ENCODE results near the gene MROH8. TPM values are rescaled to one million over a fixed set of nuclear protein-coding genes. Genes with fewer than 3 reads are reported as not detected.

Gene MROH8
- total RNA-seq, 4 donors from 2014 or later = 2.2 to 18.0 (median 3.5) TPM

- Histone ChIP-seq H3K27ac (no peak overlapping the region), H3K9me3 (no peaks in the 10 kb centered on the region), H3K36me3 (peaks cover 0 to 23% (median 4%) of the 10 kb centered on the region in 4 donors), H3K27me3 (no peaks in the 10 kb centered on the region), H3K4me1 (peaks cover 4 to 11% (median 7%) of the 10 kb centered on the region in 4 donors), H3K4me3 (no peak overlapping the region)
- WGBS, 2 donors (ENCODE audit: low coverage in 1 of 2) = 95 to 98% methylated on average over 6 of the region's 7 CpGs
- no peak for DNase-seq
- TF ChIP-seq EP300 (IDR thresholded peaks at IDR 0.05; ENCODE audit: low read depth) (no peak), POLR2AphosphoS5 (IDR thresholded peaks at IDR 0.05) (no peak)
- in situ Hi-C loops (cut with MboI; ENCODE audit: low pct_ligation_motif_present in 1 of 4, low pct_unique_long_range_greater_than_20kb in 1 of 4, low sequenced_read_pairs in 3 of 4) (no loop called here), intact Hi-C loops (cut with DNase I; ENCODE audit: low total_unique reads) (no loop called here)
Measured at GRCh38 chr20:37188787-37189186, 9.4 kb upstream of the MROH8 start.

GRCh38 chr20:37185686-37186085 lies 6.3 kb upstream of the MROH8 start:
- Histone ChIP-seq H3K4me3 (no peak overlapping the region), H3K27ac (no peak overlapping the region), H3K9me3 (no peaks in the 10 kb centered on the region), H3K36me3 (peaks cover 0 to 23% (median 4%) of the 10 kb centered on the region in 4 donors), H3K4me1 (peaks cover 0 to 20% (median 5%) of the 10 kb centered on the region in 4 donors), H3K27me3 (no peaks in the 10 kb centered on the region)
- intact Hi-C loops (cut with DNase I; ENCODE audit: low total_unique reads) = no loop called here
- TF ChIP-seq CTCF (IDR thresholded peaks at IDR 0.05) (no peak), POLR2AphosphoS5 (IDR thresholded peaks at IDR 0.05) (no peak), EP300 (IDR thresholded peaks at IDR 0.05; ENCODE audit: low read depth) (no peak), POLR2A (IDR thresholded peaks at IDR 0.05) (no peak)
- in situ Hi-C loops (cut with MboI; ENCODE audit: low pct_ligation_motif_present in 1 of 4, low pct_unique_long_range_greater_than_20kb in 1 of 4, low sequenced_read_pairs in 3 of 4) = no loop called here
- WGBS, 2 donors (ENCODE audit: low coverage in 1 of 2) = 84 to 91% methylated on average over 5 of the region's 5 CpGs
- DNase-seq = peak; percentile 9

GRCh38 chr20:37179683-37180524 lies 556 bp upstream of the MROH8 start:
- Histone ChIP-seq H3K4me1 (peaks cover 0 to 33% (median 16%) of the 10 kb centered on the region in 4 donors), H3K36me3 (no peaks in the 10 kb centered on the region), H3K27ac (peak overlapping the region; percentile 95 to 99 (median 97)), H3K4me3 (peak overlapping the region; percentile 68 to 83 (median 71)), H3K27me3 (no peaks in the 10 kb centered on the region), H3K9me3 (no peaks in the 10 kb centered on the region)
- no peak for DNase-seq
- 0 to 8% methylated on average over 3 to 15 of the region's 15 CpGs for WGBS, 2 donors (ENCODE audit: low coverage in 1 of 2)
- TF ChIP-seq EP300 (IDR thresholded peaks at IDR 0.05; ENCODE audit: low read depth) = no peak
- no peak for TF ChIP-seq CTCF (IDR thresholded peaks at IDR 0.05)
- no peak for TF ChIP-seq POLR2A (IDR thresholded peaks at IDR 0.05)
- no peak for TF ChIP-seq POLR2AphosphoS5 (IDR thresholded peaks at IDR 0.05)
- in situ Hi-C loops (cut with MboI; ENCODE audit: low pct_ligation_motif_present in 1 of 4, low pct_unique_long_range_greater_than_20kb in 1 of 4, low sequenced_read_pairs in 3 of 4) = no loop called here
- intact Hi-C loops (cut with DNase I; ENCODE audit: low total_unique reads) = no loop called here

GRCh38 chr20:37172836-37173235 lies 6.5 kb downstream of the MROH8 start:
- no peak overlapping the region for H3K27ac ChIP-seq
- DNase-seq = no peak
- 90 to 94% methylated on average over 2 to 4 of the region's 4 CpGs for WGBS, 2 donors (ENCODE audit: low coverage in 1 of 2)
- H3K4me1 ChIP-seq = peaks cover 0 to 6% (median 1%) of the 10 kb centered on the region in 4 donors
- H3K36me3 ChIP-seq = no peaks in the 10 kb centered on the region
- no peak for TF ChIP-seq EP300 (IDR thresholded peaks at IDR 0.05; ENCODE audit: low read depth)
- in situ Hi-C loops (cut with MboI; ENCODE audit: low pct_ligation_motif_present in 1 of 4, low pct_unique_long_range_greater_than_20kb in 1 of 4, low sequenced_read_pairs in 3 of 4) (no loop called here), intact Hi-C loops (cut with DNase I; ENCODE audit: low total_unique reads) (no loop called here)
- no peaks in the 10 kb centered on the region for H3K27me3 ChIP-seq
- no peaks in the 10 kb centered on the region for H3K9me3 ChIP-seq
- H3K4me3 ChIP-seq = no peak overlapping the region

- Histone ChIP-seq H3K4me1 (no peaks in the 10 kb centered on the region), H3K27ac (no peak overlapping the region), H3K36me3 (no peaks in the 10 kb centered on the region), H3K4me3 (no peak overlapping the region), H3K9me3 (no peaks in the 10 kb centered on the region), H3K27me3 (no peaks in the 10 kb centered on the region)
- no peak for TF ChIP-seq CTCF (IDR thresholded peaks at IDR 0.05)
- no peak for TF ChIP-seq POLR2AphosphoS5 (IDR thresholded peaks at IDR 0.05)
- TF ChIP-seq EP300 (IDR thresholded peaks at IDR 0.05; ENCODE audit: low read depth) = no peak
- no peak for TF ChIP-seq POLR2A (IDR thresholded peaks at IDR 0.05)
- in situ Hi-C loops (cut with MboI; ENCODE audit: low pct_ligation_motif_present in 1 of 4, low pct_unique_long_range_greater_than_20kb in 1 of 4, low sequenced_read_pairs in 3 of 4) = no loop called here
- DNase-seq = no peak
- WGBS, 2 donors (ENCODE audit: low coverage in 1 of 2) = 95 to 96% methylated on average over 5 of the region's 5 CpGs
- intact Hi-C loops (cut with DNase I; ENCODE audit: low total_unique reads) = no loop called here
Measured at GRCh38 chr20:37166867-37167266, 12.5 kb downstream of the MROH8 start.

Measured in transverse colon (tissue), 4 donors.